ENCODE data around the gene CHRNG.

The CHRNG gene

GRCh38 chr2:232580648-232580981, 41.1 kb downstream of the CHRNG start:
- DNase-seq, result no peak

- no peak for DNase-seq
Measured at GRCh38 chr2:232581725-232582124, 42.2 kb downstream of the CHRNG start.

- no peak for DNase-seq
Measured at GRCh38 chr2:232584238-232584637, 44.7 kb downstream of the CHRNG start.

- DNase-seq, result no peak
Measured at GRCh38 chr2:232586943-232587505, 47.5 kb downstream of the CHRNG start.

- DNase-seq, result no peak
Measured at GRCh38 chr2:232587512-232587911, 48.0 kb downstream of the CHRNG start.

GRCh38 chr2:232588031-232588430, 48.5 kb downstream of the CHRNG start:
- DNase-seq, result no peak

GRCh38 chr2:232588680-232589585, 49.4 kb downstream of the CHRNG start:
- DNase-seq, result peak; percentile 42

GRCh38 chr2:232592772-232593395, 53.4 kb downstream of the CHRNG start:
- peak; percentile 44 for DNase-seq

- no peak for DNase-seq
Measured at GRCh38 chr2:232593982-232594381, 54.5 kb downstream of the CHRNG start.

All from T1000 (cell line).